GM19372 (cell line): ENCODE results near the gene ICE1.
"Not testable (repeated sequence)": the region's sequence is repeated elsewhere in the genome, so short reads cannot be mapped to it uniquely, and the experiment has no call there.

Experiments used
- ATAC-seq: cut with Tn5 transposase; IDR thresholded peaks from one replicate; pipeline ENCODE4 v1.9.1; 2021; ENCODE audit warnings: mild to moderate bottlenecking, low read depth, moderate library complexity; ENCODE audit not compliant: unreplicated experiment

ICE1 gene

GRCh38 chr5:5395093-5395492 lies 27.4 kb upstream of the ICE1 start:
- ATAC-seq: not testable (repeated sequence)

DNA sequence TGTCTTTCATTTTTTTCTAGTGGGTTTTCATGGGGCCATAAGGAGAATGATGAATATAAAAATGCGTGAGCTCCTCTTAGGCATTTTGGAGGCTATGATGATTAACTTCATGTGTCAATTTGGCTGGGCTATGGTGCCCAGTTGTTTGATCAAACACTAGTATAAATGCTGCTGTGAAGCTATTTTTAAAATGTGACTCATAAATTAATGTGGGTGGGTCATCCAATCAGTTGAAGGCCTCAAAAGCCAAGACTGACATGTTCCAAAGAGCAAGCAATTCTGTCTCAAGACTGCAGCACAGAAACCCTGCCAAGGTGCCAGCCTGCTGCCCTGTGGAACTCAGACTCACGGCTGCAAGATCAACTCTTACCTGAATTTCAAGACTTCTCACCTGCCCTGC lies 24.4 kb upstream of the ICE1 start:
- ATAC-seq: no peak

DNA sequence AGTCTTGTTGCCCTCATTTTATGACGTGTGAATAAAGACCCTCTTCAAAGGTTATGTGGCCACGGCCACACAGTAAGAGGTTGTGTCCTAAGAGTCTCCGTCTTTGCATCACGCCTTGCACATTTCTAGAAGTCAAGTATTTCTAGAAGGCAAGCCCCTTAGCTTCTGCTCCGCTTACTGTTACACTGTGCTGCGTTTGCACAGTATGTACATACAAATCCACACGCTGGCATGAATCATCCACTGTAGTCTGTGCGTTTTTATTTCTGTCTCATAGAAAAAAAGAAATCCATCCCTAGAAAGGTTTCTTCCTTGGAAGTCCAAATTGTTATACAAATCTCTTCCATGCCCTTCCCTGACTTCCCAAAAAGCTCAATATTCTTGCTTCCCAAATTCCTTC lies 21.4 kb upstream of the ICE1 start:
- no peak for ATAC-seq

- no peak for ATAC-seq
Measured at GRCh38 chr5:5403741-5404140, 18.7 kb upstream of the ICE1 start.

GRCh38 chr5:5404381-5404780 lies 18.1 kb upstream of the ICE1 start:
- no peak for ATAC-seq

GRCh38 chr5:5405441-5405840 lies 17.0 kb upstream of the ICE1 start:
- no peak for ATAC-seq

DNA sequence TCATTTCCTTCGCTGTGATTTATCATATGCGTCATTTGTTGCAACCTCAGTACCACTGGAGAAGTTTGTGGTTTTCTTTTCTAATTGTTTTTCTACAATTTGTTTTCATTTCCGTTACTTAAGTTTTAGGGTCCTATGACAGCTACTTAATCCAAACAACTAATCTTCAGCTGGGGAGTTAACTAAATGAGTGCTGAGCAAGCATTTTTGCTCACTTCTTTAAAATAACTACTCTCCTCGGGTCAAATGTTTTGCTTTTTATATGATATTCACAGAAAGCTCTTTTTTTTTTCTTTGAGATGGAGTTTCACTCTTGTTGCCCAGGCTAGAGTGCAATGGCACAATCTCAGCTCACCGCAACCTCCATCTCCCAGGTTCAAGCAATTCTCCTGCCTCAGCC lies 14.6 kb upstream of the ICE1 start:
- no peak for ATAC-seq

DNA sequence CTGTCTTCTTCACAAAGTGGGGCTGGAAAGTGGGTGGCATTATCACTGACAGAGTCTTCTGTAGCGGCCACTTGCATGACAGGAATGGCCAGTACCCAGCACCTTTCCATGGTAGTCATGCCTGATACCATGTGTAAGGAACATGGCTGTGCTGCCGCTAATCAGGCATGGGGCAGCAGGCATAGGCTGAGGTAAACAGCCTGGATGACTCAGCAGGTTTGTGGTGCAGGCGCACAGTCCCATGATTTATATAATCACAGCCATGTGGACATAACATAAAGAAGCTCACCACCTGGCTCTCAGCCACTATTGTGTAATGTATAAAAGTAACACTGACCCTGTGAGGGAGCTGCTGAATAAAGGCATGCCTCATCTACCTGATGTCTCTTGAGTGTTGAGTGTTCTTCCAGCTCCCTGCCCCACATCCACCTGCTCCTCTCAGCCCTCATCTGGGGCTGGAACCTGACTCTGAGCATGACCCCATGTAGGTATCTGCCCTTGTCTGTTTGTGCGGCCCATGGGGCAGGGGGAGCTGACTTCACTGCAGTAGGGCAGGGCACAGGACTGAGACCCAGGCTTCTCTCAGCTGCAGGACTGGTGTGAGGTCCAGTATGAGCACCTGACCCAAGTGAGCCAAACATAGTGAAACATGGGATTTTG lies 13.2 kb upstream of the ICE1 start:
- ATAC-seq: no peak

DNA sequence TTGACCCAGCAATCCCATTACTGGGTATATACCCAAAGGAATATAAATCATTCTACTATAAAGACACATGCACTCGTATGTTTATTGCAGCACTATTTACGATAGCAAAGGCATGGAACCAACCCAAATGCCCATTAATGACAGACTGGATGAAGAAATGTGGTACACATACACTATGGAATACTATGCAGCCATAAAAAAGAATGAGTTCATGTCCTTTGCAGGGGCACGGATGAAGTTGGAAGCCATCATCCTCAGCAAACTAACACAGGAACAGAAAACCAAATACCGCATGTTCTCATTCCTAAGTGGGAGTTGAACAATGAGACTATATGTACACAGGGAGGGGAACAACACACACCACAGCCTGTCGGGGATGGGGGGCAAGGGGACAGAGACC lies 8.6 kb upstream of the ICE1 start:
- ATAC-seq: not testable (repeated sequence)

GRCh38 chr5:5414999-5415398 lies 7.5 kb upstream of the ICE1 start:
- ATAC-seq: no peak

GRCh38 chr5:5416733-5417132 lies 5.7 kb upstream of the ICE1 start:
- ATAC-seq: no peak

- no peak for ATAC-seq
Measured at GRCh38 chr5:5418006-5418405, 4.5 kb upstream of the ICE1 start.

GRCh38 chr5:5418764-5419163 lies 3.7 kb upstream of the ICE1 start:
- ATAC-seq: no peak

- no peak for ATAC-seq
Measured at GRCh38 chr5:5419291-5420210, 2.9 kb upstream of the ICE1 start.

GRCh38 chr5:5420251-5420650 lies 2.2 kb upstream of the ICE1 start:
- ATAC-seq: no peak

GRCh38 chr5:5421149-5421960 lies 1.1 kb upstream of the ICE1 start:
- ATAC-seq: no peak

DNA sequence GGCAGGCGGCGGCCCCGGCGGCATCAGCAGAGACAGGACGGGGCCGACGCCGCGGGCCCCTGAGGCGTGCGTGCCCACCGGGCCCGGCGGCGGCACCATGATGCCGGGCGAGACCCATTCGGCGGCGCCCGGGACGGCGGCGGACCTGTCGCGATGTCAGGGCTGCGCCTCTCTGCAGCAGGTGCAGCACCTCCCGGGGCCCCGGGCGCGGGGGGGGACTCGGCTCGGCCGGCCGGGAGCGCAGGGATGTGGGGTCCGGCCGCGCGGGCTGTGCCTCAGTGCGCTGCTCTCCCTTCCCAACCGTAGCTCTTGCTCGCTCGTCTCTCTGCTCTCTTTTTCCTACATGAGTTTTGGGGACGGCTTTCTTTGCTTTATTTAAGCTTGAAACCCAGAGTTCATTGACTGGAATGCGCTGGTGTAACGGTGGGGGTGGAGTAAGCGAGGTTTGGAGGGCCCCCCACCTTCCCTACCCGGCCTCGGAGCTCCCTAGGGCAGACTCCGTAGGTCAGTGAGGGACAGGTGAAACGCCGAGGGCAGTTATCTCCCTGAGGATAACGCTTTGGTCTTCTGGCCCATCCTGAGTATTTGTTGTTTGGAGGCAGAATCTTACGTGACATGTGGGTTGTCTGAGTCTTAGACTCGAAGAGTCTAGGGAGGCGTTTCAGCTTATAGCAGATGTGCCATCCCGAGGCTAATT lies 490 bp downstream of the ICE1 start:
- peak; percentile 21 for ATAC-seq

GRCh38 chr5:5423586-5423985 lies 1.1 kb downstream of the ICE1 start:
- ATAC-seq: no peak

DNA sequence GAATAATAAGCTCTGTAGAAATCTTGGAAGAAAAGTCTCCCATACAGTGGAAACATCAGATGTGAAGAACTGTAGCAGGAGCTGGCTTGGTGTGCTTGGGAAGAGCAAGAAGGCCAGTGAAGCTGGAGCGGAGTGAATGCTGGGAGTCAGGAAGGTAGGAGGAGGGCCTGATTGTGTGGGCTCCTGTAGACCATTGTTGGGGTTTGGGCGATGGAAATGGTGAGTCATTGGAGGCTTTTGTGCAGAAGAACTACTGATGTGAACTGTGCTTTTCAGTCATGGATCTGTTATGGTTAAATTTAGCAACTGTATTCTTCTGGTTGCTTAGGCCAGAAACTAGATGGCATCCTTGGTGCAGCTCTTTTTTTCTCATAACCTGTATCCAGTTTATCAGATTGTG lies 2.3 kb downstream of the ICE1 start:
- ATAC-seq: no peak

DNA sequence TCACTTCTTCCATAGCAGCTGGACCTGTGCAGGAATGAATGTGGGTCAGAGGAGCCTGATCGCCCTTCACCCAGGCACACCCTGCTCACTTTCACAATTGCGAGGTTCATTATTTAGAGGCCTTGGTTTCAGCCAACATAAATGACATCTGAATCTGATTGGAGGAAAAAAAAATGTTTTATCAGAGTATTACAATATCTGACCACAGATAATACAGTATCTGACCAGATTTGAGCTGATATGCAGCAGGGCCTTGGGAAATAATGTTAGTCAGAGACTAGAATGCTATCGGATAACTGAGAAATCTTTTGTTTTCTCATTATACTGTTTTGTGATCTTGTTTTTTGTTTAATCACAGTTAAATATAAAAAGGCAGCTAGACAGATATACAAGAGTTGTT lies 7.7 kb downstream of the ICE1 start:
- ATAC-seq: no peak
